ENCODE data around the gene RSAD1. TPM values are rescaled to one million over a fixed set of nuclear protein-coding genes. Genes with fewer than 3 reads are reported as not detected.

The RSAD1 gene
- total RNA-seq, 4 donors from 2014 or later: 30.2 to 50.1 (median 34.7) TPM

GRCh38 chr17:50448643-50449042 is 30.0 kb upstream of the RSAD1 start:
- 65 to 67% methylated on average over 2 of the region's 2 CpGs for WGBS, 2 donors
- no peak overlapping the region for H3K27ac ChIP-seq
- H3K4me3 ChIP-seq (replicated peaks in 1 of 3): no peak overlapping the region
- peaks cover 35 to 38% of the 10 kb centered on the region in 2 donors for H3K4me1 ChIP-seq
- no peaks in the 10 kb centered on the region for H3K36me3 ChIP-seq
- no peak for DNase-seq
- intact Hi-C loops (cut with DNase I): no loop called here
- H3K9me3 ChIP-seq: no peaks in the 10 kb centered on the region
- TF ChIP-seq POLR2A (IDR thresholded peaks at IDR 0.05) (no peak), CTCF (IDR thresholded peaks at IDR 0.05) (no peak)
- no peaks in the 10 kb centered on the region for H3K27me3 ChIP-seq

GRCh38 chr17:50451943-50452629 is 26.6 kb upstream of the RSAD1 start:
- peaks cover 26 to 31% of the 10 kb centered on the region in 2 donors for H3K4me1 ChIP-seq
- TF ChIP-seq CTCF (IDR thresholded peaks at IDR 0.05): no peak
- TF ChIP-seq POLR2A (IDR thresholded peaks at IDR 0.05): no peak
- no peak overlapping the region for H3K4me3 ChIP-seq (replicated peaks in 1 of 3)
- DNase-seq: peak; percentile 27 to 39
- H3K9me3 ChIP-seq: no peaks in the 10 kb centered on the region
- H3K27ac ChIP-seq: peak overlapping the region; percentile 27 to 70 (median 65)
- no peaks in the 10 kb centered on the region for H3K36me3 ChIP-seq
- H3K27me3 ChIP-seq: no peaks in the 10 kb centered on the region
- intact Hi-C loops (cut with DNase I): no loop called here
- WGBS, 2 donors: 25 to 34% methylated on average over 7 of the region's 7 CpGs

GRCh38 chr17:50452630-50453300 is 25.9 kb upstream of the RSAD1 start:
- WGBS, 2 donors: 68 to 69% methylated on average over 10 of the region's 10 CpGs
- no peak for DNase-seq
- intact Hi-C loops (cut with DNase I): no loop called here
- Histone ChIP-seq H3K4me1 (peaks cover 26 to 31% of the 10 kb centered on the region in 2 donors), H3K36me3 (no peaks in the 10 kb centered on the region), H3K9me3 (no peaks in the 10 kb centered on the region), H3K27me3 (no peaks in the 10 kb centered on the region), H3K27ac (peak overlapping the region in 2 of 3 donors; percentile 65 to 70), H3K4me3 (replicated peaks in 1 of 3) (no peak overlapping the region)
- TF ChIP-seq CTCF (IDR thresholded peaks at IDR 0.05) (no peak), POLR2A (IDR thresholded peaks at IDR 0.05) (no peak)

GRCh38 chr17:50453901-50454300 is 24.8 kb upstream of the RSAD1 start:
- Histone ChIP-seq H3K36me3 (no peaks in the 10 kb centered on the region), H3K9me3 (no peaks in the 10 kb centered on the region), H3K4me3 (replicated peaks in 1 of 3) (no peak overlapping the region), H3K27ac (peak overlapping the region in 2 of 3 donors; percentile 24 to 43), H3K4me1 (peaks cover 26 to 33% of the 10 kb centered on the region in 2 donors), H3K27me3 (no peaks in the 10 kb centered on the region)
- WGBS, 2 donors: 32 to 54% methylated on average over 3 of the region's 3 CpGs
- peak; percentile 53 to 60 for DNase-seq
- intact Hi-C loops (cut with DNase I): no loop called here
- no peak for TF ChIP-seq POLR2A (IDR thresholded peaks at IDR 0.05)

- H3K4me3 ChIP-seq (replicated peaks in 1 of 3): no peak overlapping the region
- no peaks in the 10 kb centered on the region for H3K9me3 ChIP-seq
- no peaks in the 10 kb centered on the region for H3K27me3 ChIP-seq
- 95 to 99% methylated on average over 4 of the region's 4 CpGs for WGBS, 2 donors
- H3K4me1 ChIP-seq: peaks cover 10 to 17% of the 10 kb centered on the region in 2 donors
- intact Hi-C loops (cut with DNase I): no loop called here
- TF ChIP-seq POLR2A (IDR thresholded peaks at IDR 0.05) (no peak), CTCF (IDR thresholded peaks at IDR 0.05) (no peak)
- H3K36me3 ChIP-seq: peaks cover 6% of the 10 kb centered on the region in 2 donors
- no peak overlapping the region for H3K27ac ChIP-seq
- no peak for DNase-seq
Observed at GRCh38 chr17:50457621-50458020, 21.0 kb upstream of the RSAD1 start.

Measured in thyroid gland (tissue), 4 donors.